Liver (tissue), 9 donors: ENCODE results near the gene CD33. TPM values are rescaled to one million over a fixed set of nuclear protein-coding genes. Genes with fewer than 3 reads are reported as not detected.

Experiments
- DNase-seq: peaks from one replicate; pipeline ENCODE4 v3.0.0-alpha.2; 2017; ENCODE audit warnings: low spot score
- H3K27ac ChIP-seq, 2 donors: one replicate each; pipeline ENCODE4 v1.7.0; 2013; ENCODE audit warnings: inconsistent platforms in 2 of 2, low read length in 2 of 2, control low read depth in 1 of 2, low read depth in 1 of 2, mild to moderate bottlenecking in 1 of 2
- H3K27me3 ChIP-seq, 4 donors: one replicate each; pipeline versions ENCODE4 v1.6.1 to v1.7.0; 2013; ENCODE audit warnings: low read length in 3 of 4, inconsistent platforms in 1 of 4, mild to moderate bottlenecking in 1 of 4, moderate library complexity in 1 of 4; ENCODE audit not compliant: control insufficient read depth in 4 of 4, insufficient read depth in 4 of 4
- H3K36me3 ChIP-seq, 4 donors: one replicate each; pipeline versions ENCODE4 v1.6.1 to v1.7.0; 2013; ENCODE audit warnings: low read length in 3 of 4, mild to moderate bottlenecking in 3 of 4, low read depth in 1 of 4, moderate library complexity in 1 of 4; ENCODE audit not compliant: control insufficient read depth in 4 of 4, insufficient read depth in 3 of 4
- H3K4me1 ChIP-seq, 4 donors: one replicate each; pipeline versions ENCODE4 v1.6.1 to v1.7.0; 2013; ENCODE audit warnings: low read length in 3 of 4, mild to moderate bottlenecking in 3 of 4, moderate library complexity in 1 of 4; ENCODE audit not compliant: control insufficient read depth in 4 of 4, insufficient read depth in 4 of 4
- H3K4me3 ChIP-seq, 3 donors: one replicate each; pipeline versions ENCODE4 v1.6.1 to v1.7.0; 2013; ENCODE audit warnings: low read length in 3 of 3, control low read depth in 1 of 3, low read depth in 1 of 3, mild to moderate bottlenecking in 1 of 3
- H3K9ac ChIP-seq, 2 donors: one replicate each; pipeline ENCODE4 v1.7.0; 2013; ENCODE audit warnings: low read length in 2 of 2, mild to moderate bottlenecking in 2 of 2, moderate library complexity in 2 of 2, control low read depth in 1 of 2, low read depth in 1 of 2
- H3K9me3 ChIP-seq, 4 donors: one replicate each; pipeline versions ENCODE4 v1.6.1 to v1.7.0; 2013; ENCODE audit warnings: low read length in 3 of 4; ENCODE audit not compliant: control insufficient read depth in 4 of 4
- FOXA1 ChIP-seq: IDR thresholded peaks from 2 replicates; pipeline ENCODE4 v1.6.1; 2016; ENCODE audit warnings: antibody characterized with exemption
- FOXA2 ChIP-seq: IDR thresholded peaks from 2 replicates; pipeline ENCODE4 v1.6.1; 2016; ENCODE audit warnings: antibody characterized with exemption
- HNF4G ChIP-seq: IDR thresholded peaks from 2 replicates; pipeline ENCODE4 v1.6.1; 2016; ENCODE audit warnings: antibody characterized with exemption
- JUND ChIP-seq, 2 donors: IDR thresholded peaks; 2 replicates each; pipeline ENCODE4 v1.6.1; 2016; ENCODE audit warnings: antibody characterized with exemption in 2 of 2
- REST ChIP-seq: IDR thresholded peaks from 2 replicates; pipeline ENCODE4 v1.6.1; 2016; ENCODE audit warnings: antibody characterized with exemption, mild to moderate bottlenecking
- SP1 ChIP-seq: IDR thresholded peaks from 2 replicates; pipeline ENCODE4 v1.6.1; 2018; ENCODE audit warnings: antibody characterized with exemption, mild to moderate bottlenecking
- TAF1 ChIP-seq: conservative IDR thresholded peaks from 2 replicates; pipeline ENCODE4 v1.6.1; 2016; ENCODE audit warnings: antibody characterized with exemption, mild to moderate bottlenecking
- WGBS: extraction: QIAGEN DNeasy Blood & Tissue Kit; methylation state at CpG from one replicate; pipeline ENCODE4 v1.1.7; 2013; 5-methylcytosine and 5-hydroxymethylcytosine counted together
- polyA plus RNA-seq, 2 donors: library from polyadenylated mRNA; stranded (reverse) in 1 of 2; unstranded in 1 of 2; fragments of 200-250 nt in 1 of 2; fragments of >200 nt in 1 of 2; fragmentation: Nextera tagmentation in 1 of 2; extraction: Ambion mirVana in 1 of 2; gene quantifications; one replicate each; pipeline versions ENCODE4 v1.2.1 to v1.2.3, GENCODE V29; 2013 to 2015
- total RNA-seq, 2 donors: library from RNA; depleted of rRNA; stranded (reverse); fragments of >200 nt; gene quantifications; one replicate each; pipeline ENCODE4 v1.2.3, GENCODE V29; 2014
- TF ChIP-seq, protein P1 (sequence below): IDR thresholded peaks from 2 replicates; pipeline ENCODE4 v1.6.1; 2016; ENCODE audit warnings: antibody characterized with exemption
- TF ChIP-seq, protein P2 (sequence below): IDR thresholded peaks from 2 replicates; pipeline ENCODE4 v1.6.1; 2016; ENCODE audit warnings: antibody characterized with exemption
- donor health status: healthy.
- donor health status: healthy.
- donor health status: healthy.
- donor health status: healthy.
- donor health status: healthy.

The CD33 gene
- total and polyA plus RNA-seq, 4 donors: 1.3 to 5.1 (median 3.8) TPM

- Histone ChIP-seq H3K27ac (no peak overlapping the region), H3K9ac (no peak overlapping the region), H3K36me3 (no peaks in the 10 kb centered on the region), H3K27me3 (peaks cover 0 to 2% (median 0%) of the 10 kb centered on the region in 4 donors), H3K4me3 (no peak overlapping the region), H3K9me3 (no peaks in the 10 kb centered on the region), H3K4me1 (no peaks in the 10 kb centered on the region)
- 61% methylated on average over 5 of the region's 5 CpGs for WGBS
- TF ChIP-seq, protein P1, sequence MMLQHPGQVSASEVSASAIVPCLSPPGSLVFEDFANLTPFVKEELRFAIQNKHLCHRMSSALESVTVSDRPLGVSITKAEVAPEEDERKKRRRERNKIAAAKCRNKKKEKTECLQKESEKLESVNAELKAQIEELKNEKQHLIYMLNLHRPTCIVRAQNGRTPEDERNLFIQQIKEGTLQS: no peak
- no peak for DNase-seq
Observed at GRCh38 chr19:51201712-51202111, 23.2 kb upstream of the CD33 start.

GRCh38 chr19:51203916-51204315, 21.0 kb upstream of the CD33 start:
- WGBS: 56% methylated on average over 3 of the region's 3 CpGs
- Histone ChIP-seq H3K4me3 (no peak overlapping the region), H3K27ac (no peak overlapping the region), H3K27me3 (peaks cover 0 to 2% (median 0%) of the 10 kb centered on the region in 4 donors), H3K9ac (no peak overlapping the region), H3K36me3 (no peaks in the 10 kb centered on the region), H3K9me3 (no peaks in the 10 kb centered on the region), H3K4me1 (no peaks in the 10 kb centered on the region)
- no peak for DNase-seq
- TF ChIP-seq, protein P2, sequence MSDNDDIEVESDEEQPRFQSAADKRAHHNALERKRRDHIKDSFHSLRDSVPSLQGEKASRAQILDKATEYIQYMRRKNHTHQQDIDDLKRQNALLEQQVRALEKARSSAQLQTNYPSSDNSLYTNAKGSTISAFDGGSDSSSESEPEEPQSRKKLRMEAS: peak; percentile 39
- no peak for TF ChIP-seq FOXA2

- no peak overlapping the region for H3K4me3 ChIP-seq
- H3K36me3 ChIP-seq: no peaks in the 10 kb centered on the region
- TF ChIP-seq, protein P1: no peak
- TF ChIP-seq FOXA1 (no peak), TAF1 (no peak), HNF4G (no peak), REST (no peak)
- H3K9ac ChIP-seq: no peak overlapping the region
- H3K4me1 ChIP-seq: no peaks in the 10 kb centered on the region
- WGBS: 75% methylated on average over 6 of the region's 6 CpGs
- no peaks in the 10 kb centered on the region for H3K9me3 ChIP-seq
- H3K27me3 ChIP-seq: no peaks in the 10 kb centered on the region
- no peak for DNase-seq
- no peak overlapping the region for H3K27ac ChIP-seq
Observed at GRCh38 chr19:51204321-51204720, 20.6 kb upstream of the CD33 start.

DNA sequence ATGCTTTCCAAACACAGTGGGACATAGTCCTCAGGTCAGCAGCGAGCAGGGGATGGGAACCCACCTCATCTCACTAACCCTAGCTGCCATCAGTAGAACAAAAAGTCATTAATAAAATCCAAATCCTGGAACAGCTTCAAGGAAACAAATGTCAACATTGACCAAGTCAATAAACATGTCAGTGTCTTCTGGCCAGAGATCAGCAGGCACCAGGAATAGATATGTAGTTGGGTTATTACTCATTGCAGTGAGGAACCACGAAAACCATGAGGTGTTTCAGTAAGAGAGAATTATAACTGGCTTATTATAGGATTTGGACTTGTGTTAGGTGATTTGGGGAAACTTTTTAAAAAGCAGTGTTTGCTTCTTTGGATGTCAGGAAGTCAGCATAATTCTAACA, 17.1 kb upstream of the CD33 start:
- 59% methylated on average over 2 of the region's 2 CpGs for WGBS
- H3K9ac ChIP-seq: no peak overlapping the region
- H3K4me3 ChIP-seq: no peak overlapping the region
- no peaks in the 10 kb centered on the region for H3K9me3 ChIP-seq
- no peak for DNase-seq
- H3K27me3 ChIP-seq: no peaks in the 10 kb centered on the region
- TF ChIP-seq, protein P1: no peak
- TF ChIP-seq SP1 (no peak), JUND (IDR thresholded peaks at IDR 0.05) (no peak), HNF4G (no peak)
- H3K36me3 ChIP-seq: no peaks in the 10 kb centered on the region
- no peak overlapping the region for H3K27ac ChIP-seq
- no peaks in the 10 kb centered on the region for H3K4me1 ChIP-seq
